Natural killer cell (primary cell): ENCODE measurements around the gene TIFAB. TPM values are rescaled to one million over a fixed set of nuclear protein-coding genes. Genes with fewer than 3 reads are reported as not detected.

Experiments
- ATAC-seq, 3 donors: fragments of 150-1000 bp in 2 of 3; fragments of 200-7000 bp in 1 of 3; cut with Tn5 transposase; 1 replicate in 1 of 3; 2 replicates in 2 of 3; pipeline ENCODE4 v1.10.0; 2021; ENCODE audit warnings: mild to moderate bottlenecking in 2 of 3, moderate library complexity in 2 of 3
- DNase-seq, 2 donors: peaks; one replicate each; pipeline versions ENCODE4 v3.0.0 to v3.0.0-alpha.2; 2013 to 2021; ENCODE audit warnings: mixed read lengths in 1 of 2
- H3K27ac ChIP-seq: one replicate; pipeline ENCODE4 v1.5.1; 2013; ENCODE audit warnings: mild to moderate bottlenecking, low read length
- H3K27me3 ChIP-seq: one replicate; pipeline ENCODE4 v1.6.1; 2013; ENCODE audit warnings: low read length; ENCODE audit not compliant: control insufficient read depth, insufficient read depth
- H3K36me3 ChIP-seq: one replicate; pipeline ENCODE4 v1.6.1; 2013; ENCODE audit warnings: low read length; ENCODE audit not compliant: control insufficient read depth, insufficient read depth
- H3K4me1 ChIP-seq: one replicate; pipeline ENCODE4 v1.6.1; 2013; ENCODE audit warnings: low read length; ENCODE audit not compliant: control insufficient read depth, insufficient read depth
- H3K4me3 ChIP-seq: one replicate; pipeline ENCODE4 v1.5.1; 2013; ENCODE audit warnings: low read length
- H3K9me3 ChIP-seq: one replicate; pipeline ENCODE4 v1.6.1; 2013; ENCODE audit warnings: low read length; ENCODE audit not compliant: control insufficient read depth, insufficient read depth
- H3K27ac Mint-ChIP-seq, 2 donors: one replicate each; pipeline ENCODE4 v1.8.0; 2022; ENCODE audit warnings: mild to moderate bottlenecking in 2 of 2, mixed read lengths in 2 of 2, moderate library complexity in 1 of 2
- H3K27me3 Mint-ChIP-seq, 2 donors: one replicate each; pipeline ENCODE4 v1.8.0; 2022; ENCODE audit warnings: low read depth in 2 of 2, mixed read lengths in 2 of 2
- H3K36me3 Mint-ChIP-seq: one replicate; pipeline ENCODE4 v1.8.0; 2022; ENCODE audit warnings: mixed read lengths
- H3K4me1 Mint-ChIP-seq, 2 donors: one replicate each; pipeline ENCODE4 v1.8.0; 2022; ENCODE audit warnings: mixed read lengths in 2 of 2
- H3K4me3 Mint-ChIP-seq: one replicate; pipeline ENCODE4 v1.8.0; 2022; ENCODE audit warnings: mild to moderate bottlenecking, moderate library complexity, mixed read lengths
- H3K9me3 Mint-ChIP-seq, 2 donors: one replicate each; pipeline ENCODE4 v1.8.0; 2022; ENCODE audit warnings: mixed read lengths in 2 of 2
- CTCF ChIP-seq: fragments of 200-600 bp; IDR thresholded peaks from one replicate; pipeline ENCODE4 v1.8.0; 2022; ENCODE audit warnings: antibody characterized with exemption
- WGBS: methylation state at CpG from one replicate; pipeline ENCODE4 v1.1.7; 2013; ENCODE audit warnings: missing lambda C conversion rate; ENCODE audit not compliant: insufficient coverage; 5-methylcytosine and 5-hydroxymethylcytosine counted together
- intact Hi-C: fragments of 100-400 bp; cut with micrococcal nuclease; formaldehyde crosslinking; loops from one replicate; pipeline ENCODE4 v1.14.2; 2022
- total RNA-seq, 4 donors: library from RNA; stranded (reverse); fragments of 120-200 nt in 1 of 4; gene quantifications; one replicate each; pipeline versions ENCODE4 v1.2.3 to v1.2.4, GENCODE V29; 2013 to 2022

Gene TIFAB
- total RNA-seq, 3 donors from 2014 or later (not counting 1 experiment from before 2014, with no cell fraction given): 0.05 to 0.21 TPM; not detected in 1

- Histone ChIP-seq H3K27ac (no peak overlapping the region), H3K27me3 (no peaks in the 10 kb centered on the region), H3K9me3 (no peaks in the 10 kb centered on the region), H3K4me3 (no peak overlapping the region), H3K4me1 (peaks cover 5% of the 10 kb centered on the region), H3K36me3 (no peaks in the 10 kb centered on the region)
- peak; percentile 82 for TF ChIP-seq CTCF
- H3K4me1 Mint-ChIP-seq: no peaks in the 10 kb centered on the region
- H3K4me3 Mint-ChIP-seq: no peak overlapping the region
- DNase-seq: peak; percentile 42 to 66
- H3K27me3 Mint-ChIP-seq: peaks cover 6% of the 10 kb centered on the region in 2 donors
- intact Hi-C loops: no loop called here
- H3K9me3 Mint-ChIP-seq: no peaks in the 10 kb centered on the region
- H3K36me3 Mint-ChIP-seq: no peaks in the 10 kb centered on the region
- no peak overlapping the region for H3K27ac Mint-ChIP-seq
- ATAC-seq: peak; percentile 62 to 78 (median 70)
- 51% methylated on average over 8 of the region's 9 CpGs for WGBS
Observed at GRCh38 chr5:135457424-135458071, 5.4 kb upstream of the TIFAB start.

- no peaks in the 10 kb centered on the region for H3K9me3 Mint-ChIP-seq
- H3K27ac ChIP-seq: no peak overlapping the region
- no peak for TF ChIP-seq CTCF
- ATAC-seq (peak in 2 of 3 donors; percentile 18 to 42), DNase-seq (peak in 1 of 2 donors; percentile 25)
- peaks cover 6% of the 10 kb centered on the region in 2 donors for H3K27me3 Mint-ChIP-seq
- H3K36me3 Mint-ChIP-seq: no peaks in the 10 kb centered on the region
- H3K27ac Mint-ChIP-seq: no peak overlapping the region
- intact Hi-C loops: no loop called here
- no peaks in the 10 kb centered on the region for H3K9me3 ChIP-seq
- no peaks in the 10 kb centered on the region for H3K36me3 ChIP-seq
- H3K4me3 Mint-ChIP-seq: no peak overlapping the region
- no peaks in the 10 kb centered on the region for H3K4me1 Mint-ChIP-seq
- no peaks in the 10 kb centered on the region for H3K27me3 ChIP-seq
- H3K4me3 ChIP-seq: no peak overlapping the region
- 78% methylated on average over 12 of the region's 12 CpGs for WGBS
- peaks cover 5% of the 10 kb centered on the region for H3K4me1 ChIP-seq
Observed at GRCh38 chr5:135456238-135457099, 4.3 kb upstream of the TIFAB start.

- no peaks in the 10 kb centered on the region for H3K4me1 Mint-ChIP-seq
- Histone ChIP-seq H3K4me1 (peaks cover 5% of the 10 kb centered on the region), H3K4me3 (no peak overlapping the region), H3K9me3 (no peaks in the 10 kb centered on the region), H3K36me3 (no peaks in the 10 kb centered on the region), H3K27me3 (no peaks in the 10 kb centered on the region), H3K27ac (no peak overlapping the region)
- H3K36me3 Mint-ChIP-seq: no peaks in the 10 kb centered on the region
- no peak overlapping the region for H3K27ac Mint-ChIP-seq
- ATAC-seq (no peak), DNase-seq (no peak)
- peaks cover 6% of the 10 kb centered on the region in 2 donors for H3K27me3 Mint-ChIP-seq
- WGBS: 86% methylated on average over 4 of the region's 4 CpGs
- intact Hi-C loops: no loop called here
- H3K9me3 Mint-ChIP-seq: no peaks in the 10 kb centered on the region
- H3K4me3 Mint-ChIP-seq: no peak overlapping the region
- no peak for TF ChIP-seq CTCF
Observed at GRCh38 chr5:135455876-135456237, 3.7 kb upstream of the TIFAB start.
